AG04449 (cell line): ENCODE results near the gene SPATA31E1.

ENCODE experiments used
- CTCF ChIA-PET: fragments of 350-600 bp; formaldehyde crosslinking; extraction: SDS; loops from one replicate; lab custom pipeline; 2021; ENCODE audit warnings: antibody characterized with exemption; lab: Yijun Ruan, JAX
- POLR2A ChIA-PET: fragments of 400-600, 350-600 bp; formaldehyde crosslinking; extraction: SDS; loops from one replicate; lab custom pipeline; 2020; ENCODE audit warnings: antibody characterized with exemption, inconsistent platforms; lab: Yijun Ruan, JAX
- DNase-seq: peaks from one replicate; pipeline ENCODE4 v3.0.0-alpha.2; 2010; ENCODE audit warnings: low read depth, low spot score
- H3K4me3 ChIP-seq: 2 replicates; pipeline ENCODE4 v1.5.1; 2011; ENCODE audit warnings: low read depth, mild to moderate bottlenecking, control low read depth, low read length
- TF ChIP-seq, protein P1 (sequence below): IDR thresholded peaks from one replicate; pipeline ENCODE4 v1.5.1; 2011; ENCODE audit warnings: mild to moderate bottlenecking, moderate library complexity, low read length, control low read depth, inconsistent platforms; ENCODE audit not compliant: insufficient read depth; ENCODE audit errors: missing control alignments

Gene SPATA31E1

DNA sequence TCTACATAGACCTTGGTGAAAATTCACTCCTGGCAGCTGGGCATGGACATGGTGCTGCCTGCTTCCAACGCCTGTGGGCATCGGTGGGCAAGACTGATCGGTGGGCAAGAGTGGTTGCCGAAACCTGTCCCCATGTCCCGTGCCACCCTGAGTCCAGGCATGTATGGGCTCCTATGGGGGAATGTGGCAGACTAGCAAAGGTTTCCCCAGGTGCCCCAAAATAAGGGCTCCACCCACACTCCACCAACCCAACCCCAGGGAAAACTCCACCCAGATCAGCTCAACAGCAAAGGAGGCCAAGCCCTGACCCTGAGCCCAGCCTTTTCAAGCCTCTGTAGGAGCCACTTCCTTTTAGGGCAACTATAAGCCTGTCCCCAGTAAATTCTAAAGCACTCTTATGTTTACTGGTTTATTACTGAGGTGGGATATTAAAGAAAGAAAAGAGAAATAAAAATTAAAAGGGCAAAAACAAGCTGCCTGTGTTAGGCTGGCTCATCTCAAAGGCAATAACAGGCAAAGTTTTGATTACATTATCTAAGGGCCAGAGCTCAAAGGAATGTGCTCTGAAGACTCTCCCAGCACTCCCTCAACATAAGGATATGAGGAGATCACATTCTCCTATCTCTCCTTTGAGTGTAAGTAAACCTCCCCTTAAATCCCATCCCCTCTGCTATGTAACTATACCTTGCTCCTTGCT lies 8.9 kb upstream of the SPATA31E1 start:
- ChIA-PET POLR2A (no interaction called here), CTCF (interaction anchor here (0.6 kb wide), 1 partner anchor 12 kb away, joined by 3 read pairs; no protein-coding TSS in a partner anchor)
- TF ChIP-seq, protein P1, sequence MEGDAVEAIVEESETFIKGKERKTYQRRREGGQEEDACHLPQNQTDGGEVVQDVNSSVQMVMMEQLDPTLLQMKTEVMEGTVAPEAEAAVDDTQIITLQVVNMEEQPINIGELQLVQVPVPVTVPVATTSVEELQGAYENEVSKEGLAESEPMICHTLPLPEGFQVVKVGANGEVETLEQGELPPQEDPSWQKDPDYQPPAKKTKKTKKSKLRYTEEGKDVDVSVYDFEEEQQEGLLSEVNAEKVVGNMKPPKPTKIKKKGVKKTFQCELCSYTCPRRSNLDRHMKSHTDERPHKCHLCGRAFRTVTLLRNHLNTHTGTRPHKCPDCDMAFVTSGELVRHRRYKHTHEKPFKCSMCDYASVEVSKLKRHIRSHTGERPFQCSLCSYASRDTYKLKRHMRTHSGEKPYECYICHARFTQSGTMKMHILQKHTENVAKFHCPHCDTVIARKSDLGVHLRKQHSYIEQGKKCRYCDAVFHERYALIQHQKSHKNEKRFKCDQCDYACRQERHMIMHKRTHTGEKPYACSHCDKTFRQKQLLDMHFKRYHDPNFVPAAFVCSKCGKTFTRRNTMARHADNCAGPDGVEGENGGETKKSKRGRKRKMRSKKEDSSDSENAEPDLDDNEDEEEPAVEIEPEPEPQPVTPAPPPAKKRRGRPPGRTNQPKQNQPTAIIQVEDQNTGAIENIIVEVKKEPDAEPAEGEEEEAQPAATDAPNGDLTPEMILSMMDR = no peak
- DNase-seq = no peak
- H3K4me3 ChIP-seq = no peak overlapping the region

DNA sequence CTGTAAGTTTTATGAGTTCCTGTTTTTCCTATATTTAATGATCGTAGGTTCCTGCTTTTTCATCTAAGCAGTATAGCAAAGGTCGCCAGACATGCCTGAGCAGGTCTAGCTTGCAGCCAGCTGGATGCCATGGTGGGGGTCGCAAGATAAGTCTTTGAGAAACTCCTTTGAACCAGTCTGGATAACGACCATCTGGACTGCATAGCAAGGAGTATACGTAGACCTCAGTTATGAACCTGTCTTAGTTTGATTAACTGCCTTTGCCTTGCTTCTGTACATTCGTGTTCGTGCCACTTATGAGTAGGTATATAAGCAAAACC lies 8.4 kb upstream of the SPATA31E1 start:
- ChIA-PET CTCF (interaction anchor here (0.6 kb wide), 1 partner anchor 12 kb away, joined by 3 read pairs; no protein-coding TSS in a partner anchor), POLR2A (no interaction called here)
- TF ChIP-seq, protein P1 = no peak
- DNase-seq = no peak
- no peak overlapping the region for H3K4me3 ChIP-seq

GRCh38 chr9:87875060-87875459 lies 7.6 kb upstream of the SPATA31E1 start:
- ChIA-PET CTCF (no interaction called here), POLR2A (no interaction called here)
- TF ChIP-seq, protein P1 = no peak
- DNase-seq = no peak
- no peak overlapping the region for H3K4me3 ChIP-seq

- POLR2A ChIA-PET = no interaction called here
- no peak for DNase-seq
- TF ChIP-seq, protein P1 = no peak
- H3K4me3 ChIP-seq = no peak overlapping the region
- CTCF ChIA-PET = no interaction called here
Observed at GRCh38 chr9:87875831-87876545, 6.7 kb upstream of the SPATA31E1 start.

DNA sequence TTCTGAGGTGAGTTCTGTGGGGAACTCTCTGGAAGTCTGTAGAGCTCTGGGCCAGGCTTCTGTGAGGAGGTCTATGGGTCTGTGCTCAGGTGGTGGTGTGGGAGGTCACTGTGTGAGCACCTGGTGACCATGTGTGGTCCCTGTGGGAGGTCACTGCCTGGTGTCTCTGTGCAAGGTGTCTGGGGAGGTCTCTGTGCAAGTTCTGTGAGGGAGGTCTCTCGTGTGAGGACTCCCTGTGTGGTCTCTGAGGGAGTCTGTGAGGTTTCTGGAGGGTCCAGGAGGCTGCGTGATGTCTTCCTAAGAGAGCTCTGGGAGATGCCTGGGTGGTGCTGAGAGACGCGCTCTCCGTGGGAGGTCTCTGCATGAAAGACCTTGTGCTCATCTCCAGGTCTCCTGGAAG lies 6.0 kb upstream of the SPATA31E1 start:
- ChIA-PET POLR2A (no interaction called here), CTCF (no interaction called here)
- no peak overlapping the region for H3K4me3 ChIP-seq
- DNase-seq = no peak
- TF ChIP-seq, protein P1 = no peak

- ChIA-PET CTCF (interaction anchor here (1.0 to 1.8 kb wide), 2 partner anchors 13 to 194 kb away, joined by 3 to 4 read pairs; no protein-coding TSS in a partner anchor), POLR2A (interaction anchor here (0.9 kb wide), 1 partner anchor 16 kb away, joined by 4 read pairs; no protein-coding TSS in a partner anchor)
- no peak overlapping the region for H3K4me3 ChIP-seq
- peak; percentile 63 for DNase-seq
- TF ChIP-seq, protein P1 = no peak
Observed at GRCh38 chr9:87878989-87879511, 3.6 kb upstream of the SPATA31E1 start.
